GF-D8 (cell line): Measurements from ENCODE around the gene PTP4A2.
A peak's percentile ranks its signal among the peaks of the same experiment; 100 is the strongest.

ENCODE experiments used
- DNase-seq: peaks from one replicate; lab custom pipeline; 2025; lab: John Stamatoyannopoulos, UW

The PTP4A2 gene

GRCh38 chr1:31885851-31886250 lies 52.3 kb downstream of the PTP4A2 start:
- no peak for DNase-seq

- DNase-seq, result no peak
These were observed 54.7 kb downstream of the PTP4A2 start for GRCh38 chr1:31883357-31883942.

GRCh38 chr1:31881688-31882000 lies 56.5 kb downstream of the PTP4A2 start:
- no peak for DNase-seq

GRCh38 chr1:31880957-31881687 lies 57.0 kb downstream of the PTP4A2 start:
- DNase-seq, result no peak

GRCh38 chr1:31879981-31880608 lies 58.1 kb downstream of the PTP4A2 start:
- no peak for DNase-seq

- DNase-seq, result no peak
These were observed 60.1 kb downstream of the PTP4A2 start for GRCh38 chr1:31878058-31878457.

GRCh38 chr1:31877544-31877943 lies 60.6 kb downstream of the PTP4A2 start:
- no peak for DNase-seq

- DNase-seq, result no peak
These were observed 62.4 kb downstream of the PTP4A2 start for GRCh38 chr1:31875636-31876236.

- no peak for DNase-seq
These were observed 63.2 kb downstream of the PTP4A2 start for GRCh38 chr1:31874942-31875341.

- peak; percentile 63 for DNase-seq
These were observed 65.2 kb downstream of the PTP4A2 start for GRCh38 chr1:31872658-31873636.

- DNase-seq, result no peak
These were observed 66.5 kb downstream of the PTP4A2 start for GRCh38 chr1:31871703-31872102.

- DNase-seq, result no peak
These were observed 68.0 kb downstream of the PTP4A2 start for GRCh38 chr1:31870086-31870736.

- peak; percentile 56 for DNase-seq
These were observed 68.7 kb downstream of the PTP4A2 start for GRCh38 chr1:31869449-31869848.

- DNase-seq, result no peak
These were observed 69.3 kb downstream of the PTP4A2 start for GRCh38 chr1:31868862-31869261.

GRCh38 chr1:31867546-31867945 lies 70.6 kb downstream of the PTP4A2 start:
- DNase-seq, result no peak

GRCh38 chr1:31866450-31867032 lies 71.6 kb downstream of the PTP4A2 start:
- DNase-seq, result peak; percentile 10

- no peak for DNase-seq
These were observed 72.3 kb downstream of the PTP4A2 start for GRCh38 chr1:31865728-31866449.

GRCh38 chr1:31862071-31862470 lies 76.1 kb downstream of the PTP4A2 start:
- DNase-seq, result no peak

GRCh38 chr1:31861346-31861745 lies 76.8 kb downstream of the PTP4A2 start:
- no peak for DNase-seq

GRCh38 chr1:31860581-31860980 lies 77.6 kb downstream of the PTP4A2 start:
- no peak for DNase-seq
